Ascending aorta (tissue), 2 donors: ENCODE data around the gene KRTAP5-5. TPM values are rescaled to one million over a fixed set of nuclear protein-coding genes. Genes with fewer than 3 reads are reported as not detected.

Experiments used
- DNase-seq, 2 donors: peaks; one replicate each; pipeline ENCODE4 v3.0.0-alpha.2; 2019; ENCODE audit warnings: low spot score in 2 of 2
- H3K27ac ChIP-seq, 2 donors: fragments of 200-600 bp; sonication (generic); one replicate each; pipeline ENCODE4 v1.5.1; 2016 to 2017; ENCODE audit warnings: mild to moderate bottlenecking in 1 of 2
- H3K27me3 ChIP-seq: fragments of 200-600 bp; sonication (generic); one replicate; pipeline ENCODE4 v1.5.1; 2017
- H3K36me3 ChIP-seq, 2 donors: fragments of 200-600 bp; sonication (generic); one replicate each; pipeline ENCODE4 v1.5.1; 2016
- H3K4me1 ChIP-seq, 2 donors: fragments of 200-600 bp; sonication (generic); one replicate each; pipeline ENCODE4 v1.5.1; 2016 to 2017; ENCODE audit warnings: mild to moderate bottlenecking in 1 of 2
- H3K4me3 ChIP-seq, 2 donors: fragments of 200-600 bp; sonication (generic); one replicate each; pipeline ENCODE4 v1.5.1; 2016 to 2017; ENCODE audit warnings: mild to moderate bottlenecking in 1 of 2
- H3K9me3 ChIP-seq, 2 donors: fragments of 200-600 bp; sonication (generic); one replicate each; pipeline ENCODE4 v1.5.1; 2016
- CTCF ChIP-seq, 3 experiments: fragments of 200-600 bp in 2 of 3; fragments of 450-650 bp in 1 of 3; sonication (generic) in 2 of 3; IDR thresholded peaks; one replicate each; pipeline ENCODE4 v1.5.1; 2016 to 2019; ENCODE audit warnings: antibody characterized with exemption in 3 of 3, mild to moderate bottlenecking in 1 of 3, moderate library complexity in 1 of 3
- intact Hi-C: fragments of 100-400 bp; cut with DNase I; formaldehyde crosslinking; loops from one replicate; pipeline ENCODE4 v1.15.1; 2023
- total RNA-seq: library from RNA; depleted of rRNA; stranded (reverse); fragments of >200 nt; gene quantifications from one replicate; pipeline ENCODE4 v1.1.0, GENCODE V29; 2016

The KRTAP5-5 gene
- total RNA-seq, 1 donor from 2014 or later: not detected

- no peak overlapping the region for H3K4me3 ChIP-seq
- no peak for TF ChIP-seq CTCF (IDR thresholded peaks at IDR 0.05)
- no peaks in the 10 kb centered on the region for H3K9me3 ChIP-seq
- H3K4me1 ChIP-seq: no peaks in the 10 kb centered on the region
- H3K27me3 ChIP-seq: no peaks in the 10 kb centered on the region
- intact Hi-C loops: no loop called here
- no peaks in the 10 kb centered on the region for H3K36me3 ChIP-seq
- no peak for DNase-seq
- no peak overlapping the region for H3K27ac ChIP-seq
Measured at GRCh38 chr11:1670905-1671371, 41.4 kb downstream of the KRTAP5-5 start.

- intact Hi-C loops: no loop called here
- Histone ChIP-seq H3K27me3 (no peaks in the 10 kb centered on the region), H3K27ac (no peak overlapping the region), H3K9me3 (no peaks in the 10 kb centered on the region), H3K4me3 (no peak overlapping the region), H3K36me3 (no peaks in the 10 kb centered on the region), H3K4me1 (no peaks in the 10 kb centered on the region)
- TF ChIP-seq CTCF (IDR thresholded peaks at IDR 0.05): no peak
- DNase-seq: no peak
Measured at GRCh38 chr11:1671658-1672057, 42.1 kb downstream of the KRTAP5-5 start.

- Histone ChIP-seq H3K36me3 (no peaks in the 10 kb centered on the region), H3K9me3 (no peaks in the 10 kb centered on the region), H3K27me3 (no peaks in the 10 kb centered on the region), H3K4me1 (no peaks in the 10 kb centered on the region), H3K4me3 (no peak overlapping the region), H3K27ac (no peak overlapping the region)
- intact Hi-C loops: no loop called here
- no peak for DNase-seq
- TF ChIP-seq CTCF (IDR thresholded peaks at IDR 0.05): no peak
Measured at GRCh38 chr11:1672613-1673350, 43.2 kb downstream of the KRTAP5-5 start.

GRCh38 chr11:1673446-1674172 lies 44.0 kb downstream of the KRTAP5-5 start:
- intact Hi-C loops: no loop called here
- no peak for TF ChIP-seq CTCF (IDR thresholded peaks at IDR 0.05)
- Histone ChIP-seq H3K27ac (no peak overlapping the region), H3K9me3 (no peaks in the 10 kb centered on the region), H3K4me1 (no peaks in the 10 kb centered on the region), H3K4me3 (no peak overlapping the region), H3K36me3 (no peaks in the 10 kb centered on the region), H3K27me3 (no peaks in the 10 kb centered on the region)
- DNase-seq: no peak

GRCh38 chr11:1674173-1675131 lies 44.9 kb downstream of the KRTAP5-5 start:
- no peak overlapping the region for H3K4me3 ChIP-seq
- DNase-seq: no peak
- H3K9me3 ChIP-seq: no peaks in the 10 kb centered on the region
- no peaks in the 10 kb centered on the region for H3K36me3 ChIP-seq
- no peak for TF ChIP-seq CTCF (IDR thresholded peaks at IDR 0.05)
- intact Hi-C loops: no loop called here
- H3K4me1 ChIP-seq: no peaks in the 10 kb centered on the region
- no peak overlapping the region for H3K27ac ChIP-seq
- H3K27me3 ChIP-seq: no peaks in the 10 kb centered on the region
